Hippocampal formation (tissue), 2 donors: ENCODE data around the gene ST7.
A peak's percentile ranks its signal among the peaks of the same experiment; 100 is the strongest.
"Not testable (repeated sequence)": the region's sequence is repeated elsewhere in the genome, so short reads cannot be mapped to it uniquely, and the experiment has no call there.

Experiments
- DNase-seq, 2 donors: peaks; one replicate each; lab custom pipeline; 2025; lab: John Stamatoyannopoulos, UW

Gene ST7

GRCh38 chr7:117009705-117010361 lies 56.5 kb downstream of the ST7 start:
- DNase-seq: no peak

GRCh38 chr7:117010375-117011133 lies 57.3 kb downstream of the ST7 start:
- no peak for DNase-seq

- DNase-seq: no peak
These were observed 58.3 kb downstream of the ST7 start for GRCh38 chr7:117011419-117012260.

GRCh38 chr7:117012284-117012683 lies 59.0 kb downstream of the ST7 start:
- no peak for DNase-seq

- no peak for DNase-seq
These were observed 59.4 kb downstream of the ST7 start for GRCh38 chr7:117012696-117013095.

- no peak for DNase-seq
These were observed 60.9 kb downstream of the ST7 start for GRCh38 chr7:117014099-117014656.

- DNase-seq: peak; percentile 10 to 41
These were observed 61.4 kb downstream of the ST7 start for GRCh38 chr7:117014673-117015133.

- no peak for DNase-seq
These were observed 62.2 kb downstream of the ST7 start for GRCh38 chr7:117015258-117016184.

GRCh38 chr7:117017017-117017451 lies 63.7 kb downstream of the ST7 start:
- no peak for DNase-seq

GRCh38 chr7:117017702-117018266 lies 64.5 kb downstream of the ST7 start:
- DNase-seq: no peak

GRCh38 chr7:117018713-117019112 lies 65.4 kb downstream of the ST7 start:
- DNase-seq: no peak

GRCh38 chr7:117019287-117019686 lies 66.0 kb downstream of the ST7 start:
- DNase-seq: no peak

GRCh38 chr7:117019786-117020590 lies 66.7 kb downstream of the ST7 start:
- DNase-seq: peak; percentile 75 to 94

GRCh38 chr7:117020591-117020973 lies 67.3 kb downstream of the ST7 start:
- no peak for DNase-seq

GRCh38 chr7:117021366-117021765 lies 68.1 kb downstream of the ST7 start:
- DNase-seq: no peak

- DNase-seq: no peak
These were observed 68.7 kb downstream of the ST7 start for GRCh38 chr7:117021986-117022385.

- no peak for DNase-seq
These were observed 70.1 kb downstream of the ST7 start for GRCh38 chr7:117023325-117023854.

- no peak for DNase-seq
These were observed 71.5 kb downstream of the ST7 start for GRCh38 chr7:117024811-117025210.

- no peak for DNase-seq
These were observed 72.6 kb downstream of the ST7 start for GRCh38 chr7:117025891-117026290.

- DNase-seq: not testable (repeated sequence)
These were observed 77.0 kb downstream of the ST7 start for GRCh38 chr7:117030346-117030745.
